GM21367 (cell line): ENCODE data around the gene BANP.
"Not testable (repeated sequence)": the region's sequence is repeated elsewhere in the genome, so short reads cannot be mapped to it uniquely, and the experiment has no call there.

Source experiments
- ATAC-seq: cut with Tn5 transposase; IDR thresholded peaks from one replicate; pipeline ENCODE4 v1.9.1; 2021; ENCODE audit not compliant: unreplicated experiment

The BANP gene

GRCh38 chr16:88098731-88099562 lies 147.7 kb downstream of the BANP start:
- ATAC-seq: not testable (repeated sequence)

- no peak for ATAC-seq
These were observed 148.3 kb downstream of the BANP start for GRCh38 chr16:88099563-88099890.

- not testable (repeated sequence) for ATAC-seq
These were observed 148.7 kb downstream of the BANP start for GRCh38 chr16:88099956-88100355.

GRCh38 chr16:88100801-88101622 lies 149.8 kb downstream of the BANP start:
- not testable (repeated sequence) for ATAC-seq

GRCh38 chr16:88101623-88102105 lies 150.4 kb downstream of the BANP start:
- not testable (repeated sequence) for ATAC-seq

- no peak for ATAC-seq
These were observed 151.4 kb downstream of the BANP start for GRCh38 chr16:88102597-88102996.

GRCh38 chr16:88103011-88103410 lies 151.8 kb downstream of the BANP start:
- ATAC-seq: no peak

GRCh38 chr16:88103581-88104188 lies 152.5 kb downstream of the BANP start:
- no peak for ATAC-seq

- not testable (repeated sequence) for ATAC-seq
These were observed 153.1 kb downstream of the BANP start for GRCh38 chr16:88104363-88104762.

- not testable (repeated sequence) for ATAC-seq
These were observed 154.4 kb downstream of the BANP start for GRCh38 chr16:88105574-88106140.

- not testable (repeated sequence) for ATAC-seq
These were observed 155.3 kb downstream of the BANP start for GRCh38 chr16:88106566-88106965.

GRCh38 chr16:88108762-88109161 lies 157.5 kb downstream of the BANP start:
- no peak for ATAC-seq

- ATAC-seq: not testable (repeated sequence)
These were observed 158.7 kb downstream of the BANP start for GRCh38 chr16:88109726-88110621.

- ATAC-seq: not testable (repeated sequence)
These were observed 159.8 kb downstream of the BANP start for GRCh38 chr16:88110875-88111494.

- ATAC-seq: not testable (repeated sequence)
These were observed 160.7 kb downstream of the BANP start for GRCh38 chr16:88111976-88112375.

GRCh38 chr16:88113545-88114045 lies 162.4 kb downstream of the BANP start:
- ATAC-seq: no peak

- ATAC-seq: not testable (repeated sequence)
These were observed 163.5 kb downstream of the BANP start for GRCh38 chr16:88114541-88115228.

GRCh38 chr16:88116121-88116520 lies 164.9 kb downstream of the BANP start:
- no peak for ATAC-seq

GRCh38 chr16:88117476-88117868 lies 166.2 kb downstream of the BANP start:
- no peak for ATAC-seq
